Dedifferentiated amniotic fluid mesenchymal stem cell (primary cell): ENCODE measurements around the gene ACTG2.
A peak's percentile ranks its signal among the peaks of the same experiment; 100 is the strongest.

Experiments
- DNase-seq: peaks from one replicate; pipeline ENCODE4 v3.0.0-alpha.2; 2016; ENCODE audit errors: extremely low spot score

Gene ACTG2

DNA sequence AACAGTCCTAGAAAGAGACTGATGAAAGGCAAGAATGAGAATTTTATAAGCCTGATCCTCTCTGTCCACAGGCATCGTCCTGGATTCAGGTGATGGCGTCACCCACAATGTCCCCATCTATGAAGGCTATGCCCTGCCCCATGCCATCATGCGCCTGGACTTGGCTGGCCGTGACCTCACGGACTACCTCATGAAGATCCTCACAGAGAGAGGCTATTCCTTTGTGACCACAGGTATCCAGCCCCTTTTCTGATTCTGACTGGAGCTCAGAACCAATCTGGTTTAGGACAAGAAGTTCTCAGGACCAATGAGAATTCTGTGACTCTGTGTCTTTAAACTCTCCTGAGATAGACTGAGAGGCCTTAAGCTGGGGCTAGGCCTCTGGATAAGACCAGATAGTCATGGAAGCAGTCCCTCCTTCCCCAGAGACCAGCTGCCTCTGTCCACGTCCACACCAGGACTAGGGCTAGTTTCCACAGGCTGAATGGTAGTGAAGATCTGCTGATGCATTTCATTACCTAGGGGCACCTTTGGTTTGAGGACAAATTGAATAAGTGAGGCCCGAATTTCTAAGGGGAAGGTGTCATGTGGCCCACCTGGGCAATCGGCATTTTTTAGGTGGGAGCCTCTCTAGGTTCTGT, 20.7 kb downstream of the ACTG2 start:
- DNase-seq, result no peak

- DNase-seq, result no peak
These were observed 21.9 kb downstream of the ACTG2 start for GRCh38 chr2:73914667-73915066.

DNA sequence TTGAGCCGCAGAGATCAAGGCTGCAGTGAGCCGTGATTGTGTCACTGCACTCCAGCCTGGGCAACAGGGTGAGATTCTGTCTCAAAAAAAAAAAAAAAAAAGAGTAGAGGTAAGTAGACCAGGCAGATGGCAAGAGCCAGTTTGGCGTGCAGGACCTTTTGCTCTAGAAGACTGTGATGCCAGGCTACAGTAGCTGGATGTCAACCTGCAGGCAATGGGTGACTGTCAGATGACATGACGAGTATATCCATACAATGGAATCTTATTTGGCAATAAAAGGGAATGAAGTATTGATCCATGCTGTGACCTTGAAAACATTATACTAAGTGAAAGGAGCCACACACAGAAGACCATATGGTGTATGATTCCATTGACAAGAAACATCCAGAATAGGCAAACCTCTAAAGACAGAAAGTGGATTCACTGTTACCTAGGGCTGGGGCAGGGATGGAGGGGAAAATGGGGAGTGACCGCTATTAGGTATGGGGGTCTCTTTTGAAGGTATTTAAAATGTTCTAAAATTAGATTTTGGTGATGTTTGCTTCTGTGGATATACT, 22.7 kb downstream of the ACTG2 start:
- DNase-seq, result no peak

DNA sequence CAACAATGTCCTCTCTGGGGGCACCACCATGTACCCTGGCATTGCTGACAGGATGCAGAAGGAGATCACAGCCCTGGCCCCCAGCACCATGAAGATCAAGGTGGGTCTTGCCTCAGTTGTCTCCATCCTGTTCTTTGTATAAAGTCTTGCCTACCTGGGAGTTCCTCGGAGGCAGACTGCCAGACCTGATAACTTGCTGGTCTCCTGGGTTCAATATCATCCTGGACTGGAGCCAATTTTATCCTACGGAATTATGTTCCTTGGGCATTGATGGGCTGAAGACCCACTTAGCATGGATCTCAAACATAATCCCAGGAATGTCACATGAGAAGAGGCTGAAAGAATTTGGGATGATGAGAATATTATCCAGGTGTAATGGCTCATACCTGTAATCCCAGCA, 23.9 kb downstream of the ACTG2 start:
- DNase-seq, result no peak

DNA sequence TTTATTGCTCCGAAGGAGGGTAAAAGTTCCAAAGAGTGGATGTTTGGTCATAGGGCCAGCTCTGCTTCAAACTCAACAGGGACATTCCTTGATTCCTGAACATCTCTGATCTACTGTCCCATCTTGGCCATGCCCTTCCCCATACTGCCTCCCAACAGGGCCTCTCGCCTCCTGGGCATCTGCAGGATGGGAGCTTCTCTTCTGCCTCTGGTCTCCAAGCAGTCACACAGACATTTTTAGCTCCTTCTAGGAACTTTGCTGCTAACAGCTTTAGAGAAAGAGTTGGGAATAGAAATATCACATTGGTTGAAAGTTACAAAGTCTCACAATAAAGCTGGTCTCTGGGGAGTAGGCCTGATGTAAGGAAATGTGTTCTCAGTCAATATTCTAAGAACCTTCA, 24.5 kb downstream of the ACTG2 start:
- DNase-seq, result no peak

- DNase-seq, result no peak
These were observed 24.9 kb downstream of the ACTG2 start for GRCh38 chr2:73917696-73918207.

DNA sequence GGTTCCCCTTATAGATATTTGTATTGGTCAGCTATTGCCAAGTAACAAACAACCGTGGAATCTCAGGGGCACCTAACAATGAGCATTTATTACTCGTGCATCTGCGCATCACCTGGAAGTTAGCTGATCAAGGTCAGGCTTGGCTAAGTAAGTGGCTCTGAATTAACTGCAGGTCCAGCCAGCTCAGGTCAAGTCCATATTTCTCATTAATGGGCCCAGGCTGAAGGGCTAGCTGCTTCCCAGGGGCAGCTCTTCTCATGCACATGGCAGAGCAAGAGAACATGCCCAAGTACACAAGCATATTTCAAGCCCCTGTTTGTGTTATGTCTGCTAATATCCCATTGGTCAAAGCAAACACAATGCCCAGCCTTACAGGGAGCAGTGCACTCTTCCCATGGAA, 26.0 kb downstream of the ACTG2 start:
- no peak for DNase-seq

DNA sequence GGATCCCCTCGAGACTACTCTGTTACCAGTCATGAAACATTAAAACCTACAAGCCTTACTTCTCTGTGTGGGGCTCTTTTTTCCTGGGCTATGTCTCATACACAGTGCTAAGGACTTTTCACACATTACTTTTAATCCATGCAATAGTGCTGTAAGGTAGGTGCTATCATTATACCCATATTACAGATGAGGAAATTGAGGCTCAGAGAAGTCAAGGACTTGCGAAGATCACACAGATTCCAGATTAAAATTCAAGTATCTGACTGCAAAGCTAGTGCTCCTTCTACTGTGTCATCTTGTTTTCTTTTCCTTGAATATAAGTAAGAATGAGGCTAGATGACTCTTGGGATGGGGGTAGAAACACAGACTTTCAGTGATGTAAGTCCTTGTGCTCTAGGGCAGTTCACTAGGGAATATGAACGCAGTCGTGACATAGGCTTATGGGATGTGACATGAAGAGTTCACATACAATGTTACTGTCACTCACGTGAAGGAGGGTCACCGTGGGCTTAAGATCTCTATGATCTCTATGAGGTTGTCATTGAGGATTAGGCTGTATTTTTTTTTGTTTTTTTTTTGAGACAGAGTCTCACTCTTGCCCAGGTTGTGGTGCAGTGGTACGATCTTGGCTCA, 26.9 kb downstream of the ACTG2 start:
- DNase-seq, result no peak

DNA sequence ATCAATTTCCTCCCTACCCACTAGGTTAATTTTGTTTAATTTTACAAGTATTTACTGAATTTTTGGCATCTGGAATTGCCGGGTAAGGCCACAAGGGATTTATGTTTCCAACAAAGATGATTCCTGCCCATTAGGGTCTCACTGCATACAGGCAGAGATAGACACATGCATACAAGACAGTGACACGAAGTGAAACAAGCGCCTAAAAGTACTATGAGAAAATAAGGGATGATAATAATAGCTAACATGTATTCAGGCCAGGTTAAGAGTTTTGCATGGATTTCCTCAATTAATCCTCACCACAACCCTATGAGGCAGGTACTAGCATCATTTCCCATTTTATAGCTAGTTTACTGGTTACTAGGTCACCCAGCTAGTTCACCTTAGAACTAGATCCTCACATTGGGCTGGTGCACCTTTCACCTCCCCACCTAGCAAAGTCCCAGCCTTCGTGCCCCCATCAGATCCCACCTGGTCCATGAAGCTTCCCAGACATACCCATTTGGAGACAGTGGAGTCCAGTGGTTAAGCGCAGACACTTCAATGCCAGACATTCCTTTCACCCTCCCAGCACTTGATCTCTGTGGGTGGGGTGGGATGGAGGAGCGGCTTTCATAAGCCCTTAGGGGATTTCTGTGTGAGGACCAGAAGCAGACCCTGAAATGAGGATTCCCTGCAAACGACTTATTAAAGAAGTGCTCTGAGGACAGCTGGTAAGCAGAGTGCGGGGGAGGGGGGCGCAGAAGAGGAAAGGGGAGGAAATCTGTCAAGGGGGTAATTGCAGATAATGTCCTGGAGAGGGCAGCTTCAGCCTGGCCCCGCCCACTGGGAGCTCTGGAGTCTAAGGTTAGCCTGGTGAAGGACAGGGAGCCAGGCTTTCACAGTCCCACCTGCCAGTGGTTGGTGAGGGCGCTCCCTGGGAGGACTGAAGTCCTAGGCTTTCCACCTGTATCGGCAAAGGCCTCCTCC, 28.1 kb downstream of the ACTG2 start:
- no peak for DNase-seq

DNA sequence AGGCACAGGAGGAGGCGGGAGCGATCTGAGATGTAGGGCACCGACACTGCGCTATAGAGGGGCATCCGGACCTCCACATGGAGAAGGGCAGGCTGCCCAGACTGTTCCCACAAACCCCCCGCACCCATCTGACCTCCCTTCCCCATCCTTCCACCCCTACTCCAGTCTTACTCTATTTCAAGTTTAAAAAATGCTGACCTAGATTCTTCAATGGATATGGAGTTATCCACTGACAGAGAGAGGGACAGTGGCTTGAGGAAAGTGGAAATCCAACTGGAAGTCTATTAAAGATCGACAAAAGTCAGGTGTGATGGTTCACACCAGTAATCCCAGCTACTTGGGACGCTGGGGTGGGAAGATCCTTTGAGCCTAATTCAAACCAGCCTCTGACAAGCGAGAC, 28.8 kb downstream of the ACTG2 start:
- no peak for DNase-seq

DNA sequence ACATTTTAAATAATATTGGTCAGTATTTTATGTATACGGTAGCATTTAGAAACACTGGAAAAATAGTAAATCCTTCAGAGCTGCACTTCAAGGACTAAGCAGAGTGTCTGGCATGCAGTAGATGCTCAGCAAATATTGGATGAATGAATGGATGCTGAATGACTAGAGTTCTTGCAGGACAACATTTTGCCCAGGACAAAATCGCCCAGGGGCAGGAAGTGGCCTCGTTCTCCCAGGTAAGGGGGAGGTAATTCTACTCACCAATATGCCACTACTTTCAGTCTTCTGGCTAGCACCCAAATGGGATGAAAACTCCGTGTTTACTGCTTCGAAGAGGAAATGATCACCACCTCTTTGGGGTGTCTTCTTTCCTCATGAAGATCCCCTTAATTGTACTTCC, 29.9 kb downstream of the ACTG2 start:
- no peak for DNase-seq

DNA sequence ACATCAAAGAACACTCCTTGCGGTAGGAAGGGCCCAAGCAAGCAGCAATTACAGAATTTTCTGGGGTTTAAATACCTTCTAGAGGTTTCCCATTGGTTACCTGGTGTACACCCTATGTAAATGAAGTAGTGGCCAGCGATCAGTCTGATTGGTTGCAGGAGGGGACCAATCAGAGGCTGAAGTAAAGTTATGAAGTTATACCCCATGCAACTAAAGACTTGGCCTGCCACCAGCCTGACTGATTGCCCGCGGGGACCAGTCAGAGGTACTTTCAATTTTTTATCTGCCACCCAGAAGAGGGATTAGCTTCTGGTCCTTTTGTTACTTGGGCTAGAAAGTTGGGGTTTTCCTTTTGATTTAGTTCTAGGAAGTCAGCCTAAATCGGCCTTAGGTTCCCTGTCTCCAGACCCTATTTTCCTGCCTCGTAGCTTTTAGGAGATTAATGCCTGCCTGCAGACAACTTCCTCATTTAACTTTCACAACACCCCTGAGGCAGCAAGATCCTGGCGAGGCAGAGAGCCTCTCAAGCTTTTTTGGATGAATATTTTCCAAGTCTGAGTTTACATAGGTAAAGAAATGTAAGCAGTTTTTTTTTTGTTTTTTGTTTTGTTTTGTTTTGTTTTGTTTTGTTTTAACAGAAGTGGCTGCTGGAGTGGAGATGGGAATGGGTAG, 32.4 kb downstream of the ACTG2 start:
- DNase-seq, result no peak

- DNase-seq, result no peak
These were observed 33.2 kb downstream of the ACTG2 start for GRCh38 chr2:73925853-73926492.

DNA sequence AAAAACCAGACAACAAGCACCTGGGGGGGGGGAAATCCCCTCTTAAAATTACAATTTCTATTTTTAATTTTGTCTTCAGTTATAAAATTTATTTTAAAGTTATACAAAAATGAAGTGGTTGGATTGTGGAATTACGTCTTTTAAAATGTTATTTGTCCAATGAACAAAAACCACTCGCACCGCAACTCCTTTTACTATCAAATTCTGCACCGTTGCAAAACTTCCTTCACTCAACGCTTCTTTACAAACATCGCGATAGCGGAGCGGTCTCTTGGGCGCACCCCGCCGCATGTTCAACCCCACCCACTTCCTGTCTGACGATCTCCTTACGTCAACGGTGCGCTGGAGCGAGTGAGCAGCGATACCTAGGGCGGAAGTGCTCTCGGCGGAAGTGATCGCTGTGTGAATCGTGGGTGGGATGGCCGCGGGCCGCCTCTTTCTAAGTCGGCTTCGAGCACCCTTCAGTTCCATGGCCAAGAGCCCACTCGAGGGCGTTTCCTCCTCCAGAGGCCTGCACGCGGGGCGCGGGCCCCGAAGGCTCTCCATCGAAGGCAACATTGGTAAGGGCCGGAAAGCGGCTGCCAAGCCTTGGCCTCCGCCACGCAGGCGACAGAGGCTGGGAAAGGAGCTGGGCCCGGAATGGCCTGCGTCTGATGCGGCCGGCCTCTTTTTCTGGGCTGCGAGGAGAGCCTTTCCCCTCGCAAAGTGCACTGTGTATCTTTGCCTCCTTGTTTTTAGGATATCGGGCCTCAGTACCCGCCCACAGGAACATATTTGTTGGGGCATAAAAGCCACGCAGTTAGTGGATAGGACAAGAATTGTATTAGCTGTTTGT, 33.9 kb downstream of the ACTG2 start, which contains the start of gene DGUOK:
TSS of gene DGUOK (plus strand) at position 388 of the 835 bp plus-strand sequence. CDS start at position 419, 31 bp downstream.
- DNase-seq, result peak; percentile 100

DNA sequence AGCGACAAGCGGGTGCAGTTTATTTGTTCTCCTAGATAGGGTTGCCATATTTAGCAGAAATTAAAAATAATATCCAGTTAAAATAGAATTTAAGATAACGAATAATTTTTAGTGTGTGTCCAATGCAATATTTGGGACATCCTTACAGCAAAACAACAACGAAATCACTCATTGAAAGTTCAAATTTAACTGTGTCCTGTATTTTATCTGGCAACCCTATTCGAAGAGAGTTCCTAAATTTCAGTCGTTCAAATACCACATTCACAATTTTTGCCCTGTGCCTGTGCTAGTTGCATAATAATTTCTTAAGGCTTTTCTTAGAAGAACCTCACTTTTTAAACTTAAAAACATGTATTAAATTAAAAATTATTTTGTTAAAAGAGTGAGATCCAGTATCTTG, 34.5 kb downstream of the ACTG2 start:
- no peak for DNase-seq

- no peak for DNase-seq
These were observed 36.1 kb downstream of the ACTG2 start for GRCh38 chr2:73928963-73929347.

DNA sequence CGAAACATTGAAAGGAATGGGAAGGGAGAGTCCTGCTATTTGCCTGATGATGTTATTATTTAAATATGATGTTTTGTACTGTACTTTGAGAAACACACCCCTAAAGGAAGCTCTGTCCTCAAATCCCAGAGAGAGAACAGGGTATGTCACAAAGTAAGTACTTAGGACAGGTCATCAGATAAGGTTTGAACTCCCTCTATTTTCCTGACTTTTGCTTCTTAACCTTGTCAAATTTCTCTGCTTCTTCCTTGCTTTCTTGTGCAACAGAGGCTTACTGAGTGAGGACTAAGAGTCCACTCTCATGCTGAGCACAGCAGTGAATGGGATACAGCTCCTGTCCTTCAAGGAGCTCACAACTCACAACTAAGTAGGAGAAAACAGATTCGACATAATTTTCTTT, 37.6 kb downstream of the ACTG2 start:
- no peak for DNase-seq

DNA sequence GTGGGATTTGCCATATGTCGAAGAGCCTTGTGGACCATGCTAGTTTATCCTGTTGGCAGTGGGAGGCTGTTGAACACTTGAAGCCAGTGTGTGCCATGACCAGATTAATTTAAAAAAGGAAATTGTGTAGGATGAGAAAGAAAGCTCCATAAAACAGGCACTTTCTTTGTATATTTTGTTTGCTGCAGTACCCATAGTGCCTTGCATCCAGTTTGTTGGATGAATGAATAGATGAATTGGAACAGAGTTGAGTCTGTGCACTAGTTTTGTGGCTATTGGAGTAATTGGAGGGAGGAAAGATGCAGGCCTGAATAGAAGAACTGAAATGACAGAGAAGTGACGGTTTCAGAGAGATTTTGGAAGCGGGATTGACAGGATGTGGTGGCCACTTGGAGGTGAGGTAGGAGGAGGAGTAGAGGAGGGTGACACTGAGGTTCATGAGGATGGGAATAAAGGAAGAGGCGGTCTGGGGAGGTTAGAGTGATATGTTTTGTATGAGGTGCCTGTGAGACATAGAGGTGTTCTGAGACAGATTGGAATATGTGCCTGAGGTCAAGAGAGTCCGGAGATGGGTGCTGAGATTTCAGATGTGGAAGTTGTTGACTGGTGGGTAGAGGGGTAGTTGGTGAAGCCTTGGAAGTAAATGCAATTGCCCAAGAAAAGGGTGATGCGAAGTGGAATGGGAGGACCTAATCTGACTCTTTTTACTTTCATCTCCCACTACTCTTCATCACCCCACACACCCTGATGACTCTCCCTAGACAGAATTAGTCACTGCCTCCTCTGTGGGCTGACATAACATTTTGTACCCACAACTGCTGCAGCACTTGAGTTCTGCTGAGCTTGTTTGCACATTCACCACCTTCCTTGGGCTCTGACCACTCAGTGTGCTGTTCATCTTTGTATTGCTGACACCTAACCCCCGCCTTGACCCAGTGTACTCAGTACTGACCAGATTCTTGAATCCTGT, 39.0 kb downstream of the ACTG2 start:
- no peak for DNase-seq

DNA sequence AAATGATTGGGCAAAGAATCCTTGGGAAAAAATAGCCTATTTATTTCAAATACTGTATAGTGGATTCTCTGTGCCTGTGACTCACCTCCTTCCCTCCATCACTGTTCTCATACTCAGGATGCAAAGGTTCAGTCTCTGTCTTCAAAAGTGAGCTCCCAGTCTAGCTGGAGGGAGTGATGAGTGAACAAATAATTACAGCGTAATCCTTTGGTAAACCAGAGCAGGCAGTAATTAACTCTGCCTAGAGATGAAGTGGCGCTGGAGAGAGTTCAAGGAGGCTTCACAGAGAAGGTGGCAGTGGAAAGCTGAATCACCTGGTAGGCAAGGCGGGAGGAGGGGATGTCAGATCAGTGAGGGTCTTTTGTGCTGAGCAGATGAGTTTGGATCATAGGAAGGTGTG, 40.4 kb downstream of the ACTG2 start:
- DNase-seq, result no peak
